Umbilical cord (tissue), 2 donors: ENCODE results near the gene DDC. TPM values are rescaled to one million over a fixed set of nuclear protein-coding genes. Genes with fewer than 3 reads are reported as not detected.
"Not testable (repeated sequence)": the region's sequence is repeated elsewhere in the genome, so short reads cannot be mapped to it uniquely, and the experiment has no call there.

Source experiments
- DNase-seq: peaks from one replicate; pipeline ENCODE4 v3.0.0-alpha.2; 2015; ENCODE audit warnings: low spot score
- total RNA-seq: library from RNA; depleted of rRNA; stranded (reverse); fragments of >200 nt; gene quantifications from one replicate; pipeline ENCODE4 v1.2.3, GENCODE V29; 2014; ENCODE audit warnings: low replicate concordance; ENCODE audit not compliant: insufficient read depth

DDC gene
- total RNA-seq, 1 donor from 2014 or later, result 8.9 TPM

- DNase-seq, result no peak
These were observed 25.3 kb upstream of the DDC start for GRCh38 chr7:50590535-50590934.

GRCh38 chr7:50589364-50589763 lies 24.2 kb upstream of the DDC start:
- DNase-seq, result no peak

GRCh38 chr7:50588937-50589336 lies 23.7 kb upstream of the DDC start:
- no peak for DNase-seq

- no peak for DNase-seq
These were observed 22.5 kb upstream of the DDC start for GRCh38 chr7:50587737-50588136.

GRCh38 chr7:50584793-50585408 lies 19.7 kb upstream of the DDC start:
- DNase-seq, result peak; percentile 80

- DNase-seq, result no peak
These were observed 19.2 kb upstream of the DDC start for GRCh38 chr7:50584386-50584785.

GRCh38 chr7:50583295-50583694 lies 18.1 kb upstream of the DDC start:
- DNase-seq, result not testable (repeated sequence)

GRCh38 chr7:50582271-50582670 lies 17.1 kb upstream of the DDC start:
- DNase-seq, result not testable (repeated sequence)

- not testable (repeated sequence) for DNase-seq
These were observed 15.5 kb upstream of the DDC start for GRCh38 chr7:50580666-50581065.

- peak; percentile 7 for DNase-seq
These were observed 14.9 kb upstream of the DDC start for GRCh38 chr7:50580057-50580456.

GRCh38 chr7:50578105-50578504 lies 12.9 kb upstream of the DDC start:
- DNase-seq, result not testable (repeated sequence)

- DNase-seq, result no peak
These were observed 12.4 kb upstream of the DDC start for GRCh38 chr7:50577569-50577968.

- DNase-seq, result not testable (repeated sequence)
These were observed 11.2 kb upstream of the DDC start for GRCh38 chr7:50576388-50576787.

- DNase-seq, result no peak
These were observed 2.6 kb upstream of the DDC start for GRCh38 chr7:50567715-50568261.

GRCh38 chr7:50565977-50566376 lies 772 bp upstream of the DDC start:
- DNase-seq, result no peak

- no peak for DNase-seq
These were observed 333 bp upstream of the DDC start for GRCh38 chr7:50565559-50565916.

- no peak for DNase-seq
These were observed 1.0 kb downstream of the DDC start for GRCh38 chr7:50564171-50564570.

GRCh38 chr7:50562136-50562535 lies 3.1 kb downstream of the DDC start:
- DNase-seq, result no peak

GRCh38 chr7:50560865-50561351 lies 4.3 kb downstream of the DDC start:
- DNase-seq, result no peak

- DNase-seq, result no peak
These were observed 5.3 kb downstream of the DDC start for GRCh38 chr7:50559881-50560280.

GRCh38 chr7:50558294-50559053 lies 6.7 kb downstream of the DDC start:
- DNase-seq, result no peak

- no peak for DNase-seq
These were observed 8.1 kb downstream of the DDC start for GRCh38 chr7:50557099-50557498.
